Stimulated activated CD8-positive, alpha-beta memory T cell treated with anti-CD3 and anti-CD28 coated beads, Interleukin-4, amount 100 ng/mL, for 48 hours (primary cell): ENCODE results near the gene LIN54.

Source experiments
- DNase-seq: peaks from one replicate; pipeline ENCODE4 v3.0.0-alpha.2; 2020

Gene LIN54

GRCh38 chr4:82890901-82891706, 119.5 kb downstream of the LIN54 start, which contains the start of gene SEC31A:
TSS of gene SEC31A (minus strand) at chr4:82891153. CDS start at chr4:82881936, 9,217 bp downstream.
- DNase-seq, result peak; percentile 98

GRCh38 chr4:82890528-82890900, 120.1 kb downstream of the LIN54 start:
- DNase-seq, result no peak

- DNase-seq, result no peak
These were observed 121.3 kb downstream of the LIN54 start for GRCh38 chr4:82889287-82889686.

GRCh38 chr4:82886147-82886942, 124.3 kb downstream of the LIN54 start:
- DNase-seq, result no peak

GRCh38 chr4:82885410-82885809, 125.2 kb downstream of the LIN54 start:
- DNase-seq, result no peak
